ENCODE data around the gene ZNF550. TPM values are rescaled to one million over a fixed set of nuclear protein-coding genes. Genes with fewer than 3 reads are reported as not detected.

ZNF550 gene
- total and polyA plus RNA-seq, 2 of the 13 experiments (the other 11 are each of a cell fraction or from before 2014, with no cell fraction given): 8.6 to 9.1 TPM

DNA sequence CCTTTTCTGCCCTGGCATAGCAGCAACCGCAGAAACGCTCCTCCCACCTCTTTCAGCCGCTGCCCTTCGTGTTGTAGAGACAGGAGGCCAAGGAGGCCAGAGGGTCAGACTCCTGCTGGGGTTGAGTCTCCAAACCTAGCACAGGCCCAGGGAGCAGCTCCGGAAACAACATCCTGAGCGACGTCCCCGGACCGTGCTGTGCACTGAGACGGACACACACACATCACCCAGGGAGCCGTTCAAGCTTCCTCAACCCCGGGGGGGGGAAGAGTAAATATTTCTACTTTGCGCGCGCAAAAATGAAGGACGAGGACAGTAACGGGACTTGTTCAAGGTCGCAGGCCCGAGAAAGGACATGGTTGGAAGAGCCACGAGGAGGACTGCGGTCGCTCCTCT is 657 bp downstream of the ZNF550 start (continued):
- TF ChIP-seq ZNF142 (CRISPR knock-in tag; IDR thresholded peaks at IDR 0.05) (no peak), HDAC2 (CRISPR knock-in tag; IDR thresholded peaks at IDR 0.05) (no peak), ZFX (CRISPR knock-in tag; IDR thresholded peaks at IDR 0.05; ENCODE audit: low read depth) (peak; percentile 52; the same call in 1 of the 2 replicates), KLF11 (CRISPR knock-in tag; IDR thresholded peaks at IDR 0.05) (no peak), NCOA1 (CRISPR knock-in tag; IDR thresholded peaks at IDR 0.05) (no peak), ZC3H13 (CRISPR knock-in tag; IDR thresholded peaks at IDR 0.05) (no peak; the same call in 1 of the 2 replicates), ZNF260 (CRISPR knock-in tag; IDR thresholded peaks at IDR 0.05; ENCODE audit: borderline replicate concordance, low read depth) (no peak), ZSCAN31 (CRISPR knock-in tag; IDR thresholded peaks at IDR 0.05; ENCODE audit: low read depth) (no peak; the same call in 1 of the 2 replicates), ZNF556 (CRISPR knock-in tag; IDR thresholded peaks at IDR 0.05; ENCODE audit: borderline replicate concordance) (0 out of 2 replicates have a peak, but pooled peaks have one; percentile 23), KDM4B (CRISPR knock-in tag; IDR thresholded peaks at IDR 0.05) (no peak), ZNF770 (CRISPR knock-in tag; IDR thresholded peaks at IDR 0.05) (peak; percentile 86), ZNF570 (CRISPR knock-in tag; IDR thresholded peaks at IDR 0.05; ENCODE audit: borderline replicate concordance) (no peak), ZNF513 (CRISPR knock-in tag; conservative IDR thresholded peaks at IDR 0.05) (no peak), XRCC5 (optimal IDR thresholded peaks at IDR 0.05; ENCODE audit: low read length) (no peak), IRX3 (CRISPR knock-in tag; IDR thresholded peaks at IDR 0.05; ENCODE audit: borderline replicate concordance, low read depth) (no peak)
- TF ChIP-seq, protein P1, sequence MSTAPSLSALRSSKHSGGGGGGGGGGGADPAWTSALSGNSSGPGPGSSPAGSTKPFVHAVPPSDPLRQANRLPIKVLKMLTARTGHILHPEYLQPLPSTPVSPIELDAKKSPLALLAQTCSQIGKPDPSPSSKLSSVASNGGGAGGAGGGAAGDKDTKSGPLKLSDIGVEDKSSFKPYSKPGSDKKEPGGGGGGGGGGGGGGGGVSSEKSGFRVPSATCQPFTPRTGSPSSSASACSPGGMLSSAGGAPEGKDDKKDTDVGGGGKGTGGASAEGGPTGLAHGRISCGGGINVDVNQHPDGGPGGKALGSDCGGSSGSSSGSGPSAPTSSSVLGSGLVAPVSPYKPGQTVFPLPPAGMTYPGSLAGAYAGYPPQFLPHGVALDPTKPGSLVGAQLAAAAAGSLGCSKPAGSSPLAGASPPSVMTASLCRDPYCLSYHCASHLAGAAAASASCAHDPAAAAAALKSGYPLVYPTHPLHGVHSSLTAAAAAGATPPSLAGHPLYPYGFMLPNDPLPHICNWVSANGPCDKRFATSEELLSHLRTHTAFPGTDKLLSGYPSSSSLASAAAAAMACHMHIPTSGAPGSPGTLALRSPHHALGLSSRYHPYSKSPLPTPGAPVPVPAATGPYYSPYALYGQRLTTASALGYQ (CRISPR knock-in tag; IDR thresholded peaks at IDR 0.05): no peak

Data from HepG2 (cell line).